HG02642 (cell line): ENCODE results near the gene ZSWIM3.

Source experiments
- ATAC-seq: cut with Tn5 transposase; IDR thresholded peaks from one replicate; pipeline ENCODE4 v1.9.1; 2021; ENCODE audit warnings: mild to moderate bottlenecking; ENCODE audit not compliant: unreplicated experiment, poor library complexity

Gene ZSWIM3

DNA sequence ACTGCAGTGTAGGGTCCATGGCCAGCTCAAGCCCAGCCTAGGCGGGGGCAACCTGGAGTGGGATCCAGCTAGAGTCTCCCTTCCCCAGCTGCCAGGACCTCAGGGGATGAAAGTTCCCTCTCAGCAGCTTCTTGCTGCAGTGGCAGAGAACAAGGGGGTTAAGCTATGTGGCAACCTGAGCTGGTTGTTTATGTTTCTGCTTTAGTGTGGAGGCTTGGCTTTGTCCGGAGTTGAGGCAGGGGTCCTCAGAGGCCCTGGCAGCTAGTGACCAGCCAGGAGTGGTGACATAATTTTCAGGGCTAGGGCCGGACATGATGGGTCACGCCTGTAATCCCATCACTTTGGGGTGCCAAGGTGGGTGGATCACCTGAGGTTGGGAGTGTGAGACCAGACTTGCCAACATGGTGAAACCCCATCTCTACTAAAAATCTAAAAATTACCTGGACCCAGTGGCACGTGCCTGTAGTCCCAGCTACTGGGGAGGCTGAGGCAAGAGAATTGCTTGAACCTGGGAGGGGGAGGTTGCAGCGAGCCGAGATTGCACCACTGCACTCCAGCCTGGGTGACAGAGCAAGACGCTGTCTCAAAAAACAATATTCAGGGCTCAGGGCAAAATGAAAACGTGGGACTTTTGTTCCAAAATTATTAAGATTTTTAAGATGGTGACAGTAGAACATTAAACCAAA, 68.5 kb downstream of the ZSWIM3 start:
- ATAC-seq, result no peak

DNA sequence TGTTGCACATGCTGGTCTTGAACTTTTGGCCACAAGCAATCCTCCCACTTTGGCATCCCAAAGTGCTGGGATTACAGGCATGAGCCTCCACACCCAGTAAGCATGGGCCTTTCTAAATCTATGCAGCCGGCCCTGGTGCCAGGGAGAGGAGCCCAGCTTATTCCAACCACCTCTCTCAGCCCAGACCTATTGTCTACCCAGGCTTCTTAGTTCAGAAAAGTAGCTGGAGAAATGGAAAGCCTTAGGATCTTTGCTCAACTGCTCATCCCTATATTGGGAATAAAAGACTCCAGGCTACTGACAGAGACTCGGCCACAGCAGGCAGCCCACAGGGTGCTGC, 69.3 kb downstream of the ZSWIM3 start:
- ATAC-seq, result no peak

DNA sequence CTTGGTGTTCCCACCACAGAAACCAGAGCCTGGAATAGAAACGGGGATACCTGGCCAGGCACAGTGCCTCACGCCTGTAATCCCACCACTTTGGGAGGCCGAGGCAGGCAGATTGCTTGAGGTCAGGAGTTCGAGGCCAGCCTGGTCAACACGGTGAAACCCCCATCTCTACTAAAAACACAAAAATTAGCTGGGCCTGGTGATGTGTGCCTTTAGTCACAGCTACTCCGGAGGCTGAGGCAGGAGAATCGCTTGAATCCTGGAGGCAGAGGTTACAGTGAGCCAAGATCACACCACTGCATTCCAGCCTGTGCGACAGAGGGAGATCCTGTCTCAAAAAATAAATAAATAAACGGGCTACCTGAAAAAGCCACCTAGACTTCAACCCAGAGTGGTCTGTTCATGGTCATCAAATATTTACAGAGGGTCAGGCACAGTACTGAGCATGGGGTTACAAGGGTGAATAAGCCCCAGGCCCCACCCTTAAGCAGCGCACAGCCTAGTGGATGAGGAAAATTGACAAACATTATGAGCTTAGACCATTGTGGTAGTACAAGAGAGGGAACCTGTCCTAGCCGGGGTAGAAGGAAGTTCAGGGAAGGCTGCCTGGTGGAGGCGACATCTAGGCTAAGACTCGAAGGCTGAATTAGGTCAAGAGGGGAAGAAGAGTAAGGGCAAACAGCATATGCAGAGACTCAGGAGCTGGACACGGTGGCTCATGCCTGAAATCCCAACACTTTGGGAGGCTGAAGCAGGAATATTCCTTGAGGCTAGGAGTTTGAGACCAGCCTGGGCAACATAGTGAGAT, 69.9 kb downstream of the ZSWIM3 start:
- no peak for ATAC-seq
